Glutamatergic neuron (in vitro differentiated cells): ENCODE data around the gene DNAJC1. TPM values are rescaled to one million over a fixed set of nuclear protein-coding genes. Genes with fewer than 3 reads are reported as not detected.
A peak's percentile ranks its signal among the peaks of the same experiment; 100 is the strongest.

ENCODE experiments used
- DNase-seq: peaks from one replicate; pipeline ENCODE4 v3.0.0; 2022
- H3K27ac Mint-ChIP-seq: one replicate; pipeline ENCODE4 v1.8.0; 2020; ENCODE audit warnings: mild to moderate bottlenecking, mixed read lengths, inconsistent platforms; ENCODE audit not compliant: unreplicated experiment
- H3K27me3 Mint-ChIP-seq: one replicate; pipeline ENCODE4 v1.8.0; 2020; ENCODE audit warnings: mild to moderate bottlenecking, moderate library complexity, mixed read lengths, inconsistent platforms; ENCODE audit not compliant: unreplicated experiment
- H3K36me3 Mint-ChIP-seq: one replicate; pipeline ENCODE4 v1.8.0; 2020; ENCODE audit warnings: mild to moderate bottlenecking, mixed read lengths, inconsistent platforms; ENCODE audit not compliant: unreplicated experiment
- H3K4me1 Mint-ChIP-seq: one replicate; pipeline ENCODE4 v1.8.0; 2020; ENCODE audit warnings: mild to moderate bottlenecking, low read depth, mixed read lengths, inconsistent platforms; ENCODE audit not compliant: unreplicated experiment
- H3K4me3 Mint-ChIP-seq: one replicate; pipeline ENCODE4 v1.8.0; 2020; ENCODE audit warnings: mild to moderate bottlenecking, mixed read lengths, inconsistent platforms; ENCODE audit not compliant: unreplicated experiment
- H3K9me3 Mint-ChIP-seq: one replicate; pipeline ENCODE4 v1.8.0; 2020; ENCODE audit warnings: mild to moderate bottlenecking, moderate library complexity, mixed read lengths, inconsistent platforms; ENCODE audit not compliant: unreplicated experiment
- long read RNA-seq: library from polyadenylated mRNA; unstranded; transcript quantifications from one replicate; pipeline ENCODE4 v2.0.0, GENCODE V29; 2020; ENCODE audit not compliant: unreplicated experiment
- total RNA-seq: library from RNA; stranded (reverse); fragmentation: NEBNext Ultra II Directional; extraction: Animal tissue kit (Norgen Biotek cat#: 25700); gene quantifications from one replicate; pipeline ENCODE4 v1.2.1, GENCODE V29; 2021; ENCODE audit not compliant: unreplicated experiment
- TF ChIP-seq, protein P1 (sequence below): fragments of 200-600 bp; sonication (generic); IDR thresholded peaks from one replicate; pipeline ENCODE4 v1.5.0; 2021; ENCODE audit not compliant: partially characterized antibody, unreplicated experiment

DNAJC1 gene
- total RNA-seq, result 4.3 TPM
- long read RNA-seq, partial matches to known transcripts, result 7 of 7 reads
- long read RNA-seq, other reads (novel, unspliced or antisense), result 0 of 7 reads

DNA sequence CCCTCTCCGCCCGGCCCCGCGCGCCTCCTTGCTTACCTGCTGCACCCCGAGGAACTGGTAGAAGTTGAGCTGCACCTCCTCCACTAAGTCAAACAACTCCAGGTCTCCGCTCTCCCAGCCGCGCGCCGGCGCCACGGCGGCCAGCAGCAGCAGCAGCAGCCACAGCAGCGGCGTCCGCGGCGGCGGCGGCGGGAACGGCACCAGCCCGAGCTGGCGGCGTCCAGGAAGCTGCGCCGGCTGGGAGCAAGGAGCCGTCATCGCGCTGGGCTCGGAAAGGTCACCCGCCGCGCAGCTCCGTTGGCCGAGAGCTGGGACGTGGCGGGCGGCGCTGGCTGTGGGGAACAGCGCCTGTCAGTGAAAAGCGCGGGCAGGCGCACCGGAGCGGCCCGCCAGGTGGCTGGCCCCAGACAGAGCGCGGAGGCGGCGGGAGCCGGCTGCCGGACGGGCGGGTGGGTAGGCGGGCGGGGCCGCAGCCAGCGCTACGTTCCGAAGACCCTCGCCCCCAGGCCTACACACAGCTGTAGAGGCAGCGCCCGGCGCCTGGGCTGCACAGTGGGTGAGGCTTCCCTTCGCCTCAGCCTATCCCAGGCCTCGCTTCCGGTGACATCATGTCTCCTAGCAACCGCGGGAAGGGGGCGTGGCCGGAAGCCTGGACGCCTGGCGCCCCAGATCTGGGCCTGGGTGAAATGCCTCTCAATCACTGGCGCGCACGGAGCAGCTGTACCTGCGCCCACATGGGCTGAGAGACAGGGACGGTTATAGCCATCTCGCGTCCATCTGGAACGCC lies at the start of gene DNAJC1:
Gene DNAJC1, minus strand, starts transcription at position 554 of the 787 bp plus-strand sequence. Its CDS starts 296 bp downstream, at position 258.
- no peaks in the 10 kb centered on the region for H3K36me3 Mint-ChIP-seq
- TF ChIP-seq, protein P1, sequence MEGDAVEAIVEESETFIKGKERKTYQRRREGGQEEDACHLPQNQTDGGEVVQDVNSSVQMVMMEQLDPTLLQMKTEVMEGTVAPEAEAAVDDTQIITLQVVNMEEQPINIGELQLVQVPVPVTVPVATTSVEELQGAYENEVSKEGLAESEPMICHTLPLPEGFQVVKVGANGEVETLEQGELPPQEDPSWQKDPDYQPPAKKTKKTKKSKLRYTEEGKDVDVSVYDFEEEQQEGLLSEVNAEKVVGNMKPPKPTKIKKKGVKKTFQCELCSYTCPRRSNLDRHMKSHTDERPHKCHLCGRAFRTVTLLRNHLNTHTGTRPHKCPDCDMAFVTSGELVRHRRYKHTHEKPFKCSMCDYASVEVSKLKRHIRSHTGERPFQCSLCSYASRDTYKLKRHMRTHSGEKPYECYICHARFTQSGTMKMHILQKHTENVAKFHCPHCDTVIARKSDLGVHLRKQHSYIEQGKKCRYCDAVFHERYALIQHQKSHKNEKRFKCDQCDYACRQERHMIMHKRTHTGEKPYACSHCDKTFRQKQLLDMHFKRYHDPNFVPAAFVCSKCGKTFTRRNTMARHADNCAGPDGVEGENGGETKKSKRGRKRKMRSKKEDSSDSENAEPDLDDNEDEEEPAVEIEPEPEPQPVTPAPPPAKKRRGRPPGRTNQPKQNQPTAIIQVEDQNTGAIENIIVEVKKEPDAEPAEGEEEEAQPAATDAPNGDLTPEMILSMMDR, result no peak
- peak; percentile 99 for DNase-seq
- peaks cover 4% of the 10 kb centered on the region for H3K4me1 Mint-ChIP-seq
- no peaks in the 10 kb centered on the region for H3K27me3 Mint-ChIP-seq
- peak within 1 kb of the TSS; percentile 31 for H3K27ac Mint-ChIP-seq
- H3K9me3 Mint-ChIP-seq, result peaks cover 8% of the 10 kb centered on the region
- peak within 1 kb of the TSS; percentile 92 for H3K4me3 Mint-ChIP-seq

- Mint-ChIP-seq H3K27ac (no peak overlapping the region), H3K4me1 (no peaks in the 10 kb centered on the region), H3K4me3 (no peak overlapping the region), H3K27me3 (no peaks in the 10 kb centered on the region), H3K36me3 (no peaks in the 10 kb centered on the region), H3K9me3 (peaks cover 1% of the 10 kb centered on the region)
- TF ChIP-seq, protein P1, result no peak
- DNase-seq, result no peak
These were observed 49.5 kb upstream of the DNAJC1 start for GRCh38 chr10:22053048-22053447.

GRCh38 chr10:22049635-22050034 lies 46.1 kb upstream of the DNAJC1 start:
- Mint-ChIP-seq H3K27me3 (no peaks in the 10 kb centered on the region), H3K4me3 (no peak overlapping the region), H3K9me3 (peaks cover 1% of the 10 kb centered on the region), H3K36me3 (no peaks in the 10 kb centered on the region), H3K4me1 (no peaks in the 10 kb centered on the region), H3K27ac (no peak overlapping the region)
- no peak for DNase-seq
- TF ChIP-seq, protein P1, result no peak

GRCh38 chr10:22047812-22048211 lies 44.3 kb upstream of the DNAJC1 start:
- DNase-seq, result no peak
- H3K4me1 Mint-ChIP-seq, result no peaks in the 10 kb centered on the region
- no peaks in the 10 kb centered on the region for H3K27me3 Mint-ChIP-seq
- H3K9me3 Mint-ChIP-seq, result no peaks in the 10 kb centered on the region
- TF ChIP-seq, protein P1, result no peak
- H3K27ac Mint-ChIP-seq, result no peak overlapping the region
- H3K4me3 Mint-ChIP-seq, result no peak overlapping the region
- H3K36me3 Mint-ChIP-seq, result no peaks in the 10 kb centered on the region

DNA sequence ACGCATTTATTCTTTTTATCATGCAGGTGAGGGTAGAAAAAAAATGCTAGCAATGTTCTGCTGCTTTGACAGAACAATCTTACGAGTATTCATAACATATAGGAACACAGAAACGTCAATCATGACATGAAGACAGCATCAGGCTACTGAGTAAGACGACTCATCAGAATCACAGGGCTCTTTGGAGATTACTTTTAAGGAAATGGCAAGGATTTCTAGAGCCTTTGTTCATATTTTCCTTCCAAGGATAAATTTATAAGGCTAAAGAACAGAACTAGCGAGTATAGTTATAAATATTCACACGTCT lies 39.8 kb upstream of the DNAJC1 start:
- no peaks in the 10 kb centered on the region for H3K9me3 Mint-ChIP-seq
- TF ChIP-seq, protein P1, result no peak
- H3K27me3 Mint-ChIP-seq, result no peaks in the 10 kb centered on the region

More for the DNA sequence above, 39.8 kb upstream of the DNAJC1 start:
- H3K27ac Mint-ChIP-seq, result no peak overlapping the region
- H3K4me3 Mint-ChIP-seq, result no peak overlapping the region
- no peak for DNase-seq
- no peaks in the 10 kb centered on the region for H3K36me3 Mint-ChIP-seq
- H3K4me1 Mint-ChIP-seq, result no peaks in the 10 kb centered on the region
